ENCODE results near the gene MMP13.
"Not testable (repeated sequence)": the region's sequence is repeated elsewhere in the genome, so short reads cannot be mapped to it uniquely, and the experiment has no call there.

GRCh38 chr11:102905848-102906247, 49.7 kb downstream of the MMP13 start:
- TF ChIP-seq, protein P1, sequence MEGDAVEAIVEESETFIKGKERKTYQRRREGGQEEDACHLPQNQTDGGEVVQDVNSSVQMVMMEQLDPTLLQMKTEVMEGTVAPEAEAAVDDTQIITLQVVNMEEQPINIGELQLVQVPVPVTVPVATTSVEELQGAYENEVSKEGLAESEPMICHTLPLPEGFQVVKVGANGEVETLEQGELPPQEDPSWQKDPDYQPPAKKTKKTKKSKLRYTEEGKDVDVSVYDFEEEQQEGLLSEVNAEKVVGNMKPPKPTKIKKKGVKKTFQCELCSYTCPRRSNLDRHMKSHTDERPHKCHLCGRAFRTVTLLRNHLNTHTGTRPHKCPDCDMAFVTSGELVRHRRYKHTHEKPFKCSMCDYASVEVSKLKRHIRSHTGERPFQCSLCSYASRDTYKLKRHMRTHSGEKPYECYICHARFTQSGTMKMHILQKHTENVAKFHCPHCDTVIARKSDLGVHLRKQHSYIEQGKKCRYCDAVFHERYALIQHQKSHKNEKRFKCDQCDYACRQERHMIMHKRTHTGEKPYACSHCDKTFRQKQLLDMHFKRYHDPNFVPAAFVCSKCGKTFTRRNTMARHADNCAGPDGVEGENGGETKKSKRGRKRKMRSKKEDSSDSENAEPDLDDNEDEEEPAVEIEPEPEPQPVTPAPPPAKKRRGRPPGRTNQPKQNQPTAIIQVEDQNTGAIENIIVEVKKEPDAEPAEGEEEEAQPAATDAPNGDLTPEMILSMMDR (conservative IDR thresholded peaks at IDR 0.05; ENCODE audit: low read depth, low read length): not testable (repeated sequence)
- not testable (repeated sequence) for TF ChIP-seq EZH2 (IDR thresholded peaks at IDR 0.05; ENCODE audit: low read length, unreplicated experiment)

Data from PC-3 (cell line).